ENCODE results near the gene SPATA31D1.
"Not testable (repeated sequence)": the region's sequence is repeated elsewhere in the genome, so short reads cannot be mapped to it uniquely, and the experiment has no call there.

SPATA31D1 gene

DNA sequence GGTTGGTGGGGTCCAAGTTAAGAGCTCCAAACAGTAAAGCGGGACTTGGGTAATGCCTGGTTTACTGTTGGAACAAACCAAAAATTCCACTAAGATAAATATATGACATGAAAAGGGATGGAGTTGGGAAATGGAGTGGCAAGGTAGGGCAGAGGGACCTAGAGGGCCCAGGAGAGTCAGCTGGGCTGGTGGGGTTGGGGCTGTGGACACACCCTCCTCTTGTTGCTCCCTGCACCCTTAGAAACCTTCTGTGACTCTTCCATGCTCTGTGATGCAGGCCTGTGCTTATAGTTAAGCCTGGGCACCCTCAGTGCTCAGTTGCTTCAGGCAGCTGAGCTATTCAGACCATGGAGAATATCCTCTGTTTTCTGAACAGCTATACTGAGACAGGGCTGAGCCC lies at the start of gene SPATA31D1:
Gene SPATA31D1 (plus strand): TSS at position 301 of the 400 bp plus-strand sequence. CDS start 47 bp downstream, at position 348.
- DNase-seq (ENCODE audit: low read depth in 3 of 3), result not testable (repeated sequence)

- not testable (repeated sequence) for DNase-seq (ENCODE audit: low read depth in 3 of 3)
These were observed 45.2 kb upstream of the SPATA31D1 start, which contains the start of gene SPATA31D3 for GRCh38 chr9:81943393-81943792. Gene SPATA31D3 (plus strand): TSS chr9:81943500. CDS start chr9:81943586, 86 bp downstream.

GRCh38 chr9:81948650-81949049 lies 39.9 kb upstream of the SPATA31D1 start:
- not testable (repeated sequence) for DNase-seq (ENCODE audit: low read depth in 3 of 3)

DNA sequence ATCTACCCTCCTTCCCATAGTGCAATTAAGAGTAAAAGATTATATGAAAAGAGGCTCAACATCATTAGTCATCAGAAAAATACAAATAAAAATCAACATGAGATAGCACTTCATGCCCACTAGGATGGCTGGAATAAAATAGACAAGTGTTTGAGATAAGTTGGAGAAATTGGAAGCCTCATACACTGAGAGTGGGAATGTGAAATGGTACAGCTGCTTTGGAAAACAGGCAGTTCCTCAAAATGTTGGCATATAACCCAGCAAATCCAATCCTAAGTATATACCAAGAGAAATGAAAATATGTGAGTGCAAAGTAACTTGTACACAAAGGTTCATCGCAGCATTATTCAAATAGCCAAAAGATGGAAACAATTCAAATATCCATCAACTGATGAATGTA lies 35.5 kb upstream of the SPATA31D1 start:
- no peak for DNase-seq (ENCODE audit: low read depth in 3 of 3)

GRCh38 chr9:81955625-81956024 lies 32.9 kb upstream of the SPATA31D1 start:
- DNase-seq (ENCODE audit: low read depth in 3 of 3), result no peak

- DNase-seq (ENCODE audit: low read depth in 3 of 3), result no peak
These were observed 24.1 kb upstream of the SPATA31D1 start for GRCh38 chr9:81964218-81965171.

GRCh38 chr9:81968026-81968425 lies 20.5 kb upstream of the SPATA31D1 start:
- DNase-seq (ENCODE audit: low read depth in 3 of 3), result no peak

- no peak for DNase-seq (ENCODE audit: low read depth in 3 of 3)
These were observed 18.6 kb upstream of the SPATA31D1 start for GRCh38 chr9:81969971-81970370.

DNA sequence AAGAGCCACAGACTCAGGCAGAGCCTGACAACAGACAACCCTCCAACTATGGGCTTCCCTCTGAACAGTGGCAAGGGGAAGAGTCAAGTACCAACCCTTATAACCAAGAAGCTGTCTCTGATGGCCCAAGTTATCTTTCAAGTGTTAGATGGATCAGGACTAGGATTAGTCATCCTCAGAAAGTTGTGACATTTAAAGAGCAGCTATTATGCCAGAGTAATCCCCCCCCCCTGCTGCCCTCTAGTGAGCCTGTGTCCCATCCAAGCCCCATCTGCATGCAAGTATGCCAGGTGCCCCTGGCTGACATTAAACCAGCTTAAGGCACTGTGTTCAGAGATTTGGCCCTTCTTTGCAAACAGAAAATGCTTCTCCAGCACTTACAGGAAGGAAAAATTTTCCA lies 16.8 kb upstream of the SPATA31D1 start:
- DNase-seq (ENCODE audit: low read depth in 3 of 3), result no peak

- DNase-seq (ENCODE audit: low read depth in 3 of 3), result no peak
These were observed 13.8 kb upstream of the SPATA31D1 start for GRCh38 chr9:81974764-81975163.

DNA sequence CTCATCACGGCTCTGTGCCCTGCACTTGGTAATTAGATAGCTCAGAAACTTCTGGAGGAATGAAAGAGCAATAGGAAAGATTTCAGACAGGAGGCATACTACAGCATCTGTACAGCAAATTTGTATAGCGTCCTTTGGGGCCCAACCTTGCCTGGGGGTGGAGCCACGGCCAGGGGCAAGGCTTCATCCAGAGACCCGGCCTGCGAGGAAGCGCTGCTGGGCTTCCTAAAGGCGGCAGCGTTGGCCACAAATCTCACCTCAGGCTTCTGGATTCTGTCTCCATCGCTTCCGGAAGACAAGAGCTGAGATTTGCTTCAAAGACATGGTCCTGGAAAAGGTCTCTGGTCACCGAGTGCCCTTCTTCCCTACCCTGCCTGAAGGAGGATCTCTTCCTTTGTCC lies 12.2 kb upstream of the SPATA31D1 start:
- no peak for DNase-seq (ENCODE audit: low read depth in 3 of 3)

DNA sequence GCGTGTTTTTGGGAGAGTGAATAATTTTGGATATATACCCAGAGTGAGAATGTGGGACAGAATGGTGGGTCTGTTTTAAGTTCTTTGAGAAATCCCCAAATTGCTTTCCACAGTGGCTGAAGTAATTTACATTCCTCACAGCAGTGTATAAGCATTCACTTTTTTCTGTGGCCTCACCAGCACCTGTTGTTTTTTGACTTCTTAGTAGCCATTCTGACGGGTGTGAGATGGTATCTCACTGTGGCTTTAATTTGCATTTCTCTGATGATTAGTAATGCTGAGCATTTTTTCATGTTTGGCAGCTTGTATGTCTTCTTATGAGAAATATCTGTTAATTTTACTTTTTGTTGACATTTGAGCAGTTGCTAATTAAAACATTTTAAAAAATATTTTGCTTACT lies 9.4 kb upstream of the SPATA31D1 start:
- no peak for DNase-seq (ENCODE audit: low read depth in 3 of 3)

- no peak for DNase-seq (ENCODE audit: low read depth in 3 of 3)
These were observed 8.0 kb upstream of the SPATA31D1 start for GRCh38 chr9:81980568-81980967.

DNA sequence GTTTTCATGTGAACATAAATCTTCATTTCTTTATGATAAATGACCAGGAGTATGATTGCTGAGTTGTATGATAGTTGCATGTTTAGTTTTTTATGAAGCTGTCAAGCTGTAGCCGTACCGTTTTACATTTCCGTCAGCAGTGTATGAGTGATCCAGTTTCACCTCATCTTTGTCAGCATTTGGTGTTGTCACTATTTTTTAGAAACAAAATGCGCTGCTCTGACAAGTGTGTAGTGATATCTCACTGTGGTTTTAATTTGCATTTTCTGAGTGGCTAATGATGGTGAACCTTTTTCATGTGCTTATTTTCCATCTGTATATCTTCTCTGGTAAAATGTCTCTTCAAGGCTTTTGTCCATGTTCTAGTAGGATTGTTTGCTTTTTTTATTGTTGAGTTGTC lies 6.7 kb upstream of the SPATA31D1 start:
- no peak for DNase-seq (ENCODE audit: low read depth in 3 of 3)

- no peak for DNase-seq (ENCODE audit: low read depth in 3 of 3)
These were observed 3.6 kb upstream of the SPATA31D1 start for GRCh38 chr9:81984928-81985327.

- no peak for DNase-seq (ENCODE audit: low read depth in 3 of 3)
These were observed 2.5 kb upstream of the SPATA31D1 start for GRCh38 chr9:81986051-81986450.

DNA sequence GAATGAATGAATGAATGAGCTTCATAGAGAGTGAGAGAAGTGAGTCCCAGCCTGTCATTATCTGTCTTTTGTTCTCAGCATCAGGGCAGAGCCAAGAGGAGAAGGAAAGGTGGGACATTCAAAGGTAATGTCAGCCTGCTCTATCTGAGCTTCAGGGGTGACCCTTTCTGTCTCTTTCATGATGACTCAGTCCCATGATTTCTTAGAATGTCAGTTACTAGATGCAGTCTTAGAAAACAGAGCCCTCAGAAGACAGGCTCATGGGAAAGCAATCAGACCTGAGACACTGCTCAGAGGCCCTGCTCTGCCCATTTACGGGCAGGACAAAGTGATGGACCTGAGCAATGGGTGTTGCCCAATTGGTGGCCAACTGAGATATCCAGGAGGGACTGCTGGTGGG lies 1.1 kb downstream of the SPATA31D1 start:
- DNase-seq (ENCODE audit: low read depth in 3 of 3), result no peak

- DNase-seq (ENCODE audit: low read depth in 3 of 3), result no peak
These were observed 5.1 kb downstream of the SPATA31D1 start for GRCh38 chr9:81993656-81994055.

DNA sequence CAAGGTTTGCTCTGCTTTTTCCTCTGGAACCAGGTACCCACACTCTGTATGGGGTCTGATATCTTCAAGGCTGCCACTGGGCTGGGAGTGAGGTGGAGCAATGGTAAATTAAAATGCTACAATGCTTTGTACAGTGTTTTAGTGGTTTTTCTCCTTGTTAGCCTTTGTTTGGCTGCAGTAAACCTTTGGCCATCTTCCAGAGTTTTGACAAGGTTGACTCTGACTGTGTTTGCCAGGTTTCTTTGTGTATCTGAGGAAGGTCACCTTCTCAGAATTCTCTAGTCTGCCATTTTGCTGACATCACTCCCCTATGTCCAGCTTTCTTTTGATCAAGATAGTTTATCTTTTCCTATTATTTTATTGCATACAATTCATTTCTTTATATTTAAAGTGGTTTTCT lies 11.2 kb downstream of the SPATA31D1 start:
- no peak for DNase-seq (ENCODE audit: low read depth in 3 of 3)

GRCh38 chr9:82010711-82011110 lies 22.1 kb downstream of the SPATA31D1 start:
- DNase-seq (ENCODE audit: low read depth in 3 of 3), result no peak

GRCh38 chr9:82011133-82011532 lies 22.6 kb downstream of the SPATA31D1 start:
- no peak for DNase-seq (ENCODE audit: low read depth in 3 of 3)

GRCh38 chr9:82012276-82012675 lies 23.7 kb downstream of the SPATA31D1 start:
- DNase-seq (ENCODE audit: low read depth in 3 of 3), result no peak

- DNase-seq (ENCODE audit: low read depth in 3 of 3), result no peak
These were observed 31.8 kb downstream of the SPATA31D1 start for GRCh38 chr9:82020331-82020730.

Data from stimulated activated CD4-positive, alpha-beta T cell treated with anti-CD3 and anti-CD28 coated beads, TNF-alpha, amount 100 ng/mL, for 48 hours (primary cell).